HCT116 (cell line): ENCODE results near the gene NUP43. TPM values are rescaled to one million over a fixed set of nuclear protein-coding genes. Genes with fewer than 3 reads are reported as not detected.

ENCODE experiments used
- ATAC-seq: fragments of 200-7000 bp; cut with Tn5 transposase; 2 replicates; pipeline ENCODE4 v1.9.1; 2020; ENCODE audit warnings: mild to moderate bottlenecking, moderate library complexity
- BruUV-seq: library from RNA; stranded (reverse); fragments of 400-500 nt; replicated peaks from 2 replicates; lab custom pipeline; 2021; lab: Mats Ljungman, UMichigan
- CTCF ChIA-PET: fragments of 300-600 bp; sonication (Branson Sonifier 250); formaldehyde crosslinking; loops from one replicate; lab custom pipeline; 2021; ENCODE audit warnings: antibody characterized with exemption; lab: Charles Lee
- POLR2A ChIA-PET: fragments of 300-600, 350-600 bp; sonication (Branson Sonifier 250); formaldehyde crosslinking; loops from one replicate; lab custom pipeline; 2021; ENCODE audit warnings: antibody characterized with exemption; lab: Charles Lee
- RAD21 ChIA-PET, 2 experiments: fragments of 300-600 bp; sonication (Branson Sonifier 250); formaldehyde crosslinking; loops; one replicate each; lab custom pipeline; 2023; ENCODE audit warnings: low total read pairs in 2 of 2; ENCODE audit not compliant: uncharacterized antibody in 2 of 2, unreplicated experiment in 2 of 2, low non-redundant PET in 1 of 2; lab: Charles Lee
- DNase-seq: peaks from one replicate; pipeline ENCODE4 v3.0.0-alpha.2; 2010; ENCODE audit warnings: low read depth, low spot score
- H2AFZ ChIP-seq: fragments of 200-600 bp; shearing (Covaris generic), sonication (generic); 2 replicates; pipeline ENCODE4 v1.6.1; 2017; ENCODE audit warnings: low read depth, mixed run types, mixed read lengths, antibody characterized with exemption, low read length; ENCODE audit not compliant: poor library complexity, severe bottlenecking
- H3K27ac ChIP-seq: 2 replicates; pipeline ENCODE4 v1.5.1; 2012; ENCODE audit warnings: low read depth, low read length
- H3K27me3 ChIP-seq: fragments of 200-600 bp; sonication (generic); 2 replicates; pipeline ENCODE4 v1.6.1; 2016; ENCODE audit warnings: mixed run types, low read length, mixed read lengths; ENCODE audit not compliant: insufficient read depth
- H3K36me3 ChIP-seq, 2 experiments: fragments of 200-500 bp in 1 of 2; fragments of 200-600 bp in 1 of 2; sonication (Bioruptor generic) in 1 of 2; sonication (generic) in 1 of 2; 2 replicates each; pipeline versions ENCODE4 v1.5.1 to v1.6.1; 2014 to 2016; ENCODE audit warnings: low read length in 2 of 2, inconsistent platforms in 1 of 2, mixed read lengths in 1 of 2, mixed run types in 1 of 2; ENCODE audit not compliant: insufficient read depth in 2 of 2, control insufficient read depth in 1 of 2
- H3K4me1 ChIP-seq, 2 experiments: fragments of 200-600 bp in 1 of 2; sonication (generic) in 1 of 2; 2 replicates each; pipeline versions ENCODE4 v1.5.1 to v1.6.1; 2012 to 2017; ENCODE audit warnings: low read length in 2 of 2, inconsistent platforms in 1 of 2, mild to moderate bottlenecking in 1 of 2, mixed read lengths in 1 of 2, mixed run types in 1 of 2, moderate library complexity in 1 of 2; ENCODE audit not compliant: insufficient read depth in 2 of 2, control insufficient read depth in 1 of 2
- H3K4me2 ChIP-seq: fragments of 200-600 bp; sonication (generic); 2 replicates; pipeline ENCODE4 v1.6.1; 2017; ENCODE audit warnings: mixed run types, low read length, mixed read lengths
- H3K4me3 ChIP-seq, 2 experiments: fragments of 200-600 bp in 1 of 2; sonication (generic) in 1 of 2; replicated peaks in 1 of 2; 2 replicates each; pipeline ENCODE4 v1.5.1; 2011 to 2016; ENCODE audit warnings: low read length in 2 of 2, control low read depth in 1 of 2, low read depth in 1 of 2, mild to moderate bottlenecking in 1 of 2, mixed read lengths in 1 of 2, mixed run types in 1 of 2
- H3K79me2 ChIP-seq: fragments of 200-600 bp; sonication (generic); 2 replicates; pipeline ENCODE4 v1.6.1; 2017; ENCODE audit warnings: mild to moderate bottlenecking, mixed run types, low read length, moderate library complexity, mixed read lengths; ENCODE audit not compliant: insufficient read depth
- H3K9ac ChIP-seq: fragments of 200-600 bp; sonication (generic); 2 replicates; pipeline ENCODE4 v1.6.1; 2016; ENCODE audit warnings: low read length, mixed read lengths
- H3K9me2 ChIP-seq: fragments of 200-600 bp; sonication (generic), shearing (Covaris generic); 2 replicates; pipeline ENCODE4 v1.6.1; 2017; ENCODE audit warnings: mixed run types, mild to moderate bottlenecking, moderate library complexity; ENCODE audit not compliant: insufficient read depth
- H3K9me3 ChIP-seq, 2 experiments: fragments of 200-500 bp in 1 of 2; fragments of 200-600 bp in 1 of 2; sonication (Bioruptor generic) in 1 of 2; sonication (generic) in 1 of 2; 2 replicates each; pipeline ENCODE4 v1.6.1; 2014 to 2017; ENCODE audit warnings: low read length in 2 of 2, mixed read lengths in 2 of 2, inconsistent platforms in 1 of 2, low read depth in 1 of 2, mild to moderate bottlenecking in 1 of 2, mixed run types in 1 of 2, moderate library complexity in 1 of 2; ENCODE audit not compliant: control insufficient read depth in 1 of 2, insufficient read depth in 1 of 2
- H4K20me1 ChIP-seq: fragments of 200-600 bp; sonication (generic), shearing (Covaris generic); 2 replicates; pipeline ENCODE4 v1.6.1; 2017; ENCODE audit warnings: mixed run types, mild to moderate bottlenecking, moderate library complexity; ENCODE audit not compliant: insufficient read depth
- CBX3 ChIP-seq: IDR thresholded peaks from 2 replicates; pipeline ENCODE4 v1.6.1; 2012; ENCODE audit warnings: low read depth
- CEBPB ChIP-seq: IDR thresholded peaks from 2 replicates; pipeline ENCODE4 v1.6.1; 2012; ENCODE audit warnings: low read depth
- EGR1 ChIP-seq: IDR thresholded peaks from 2 replicates; pipeline ENCODE4 v1.6.1; 2012; ENCODE audit warnings: low read depth
- ELF1 ChIP-seq: IDR thresholded peaks from 2 replicates; pipeline ENCODE4 v1.6.1; 2012; ENCODE audit warnings: low read depth, borderline replicate concordance
- EZH2phosphoT487 ChIP-seq: fragments of 200-600 bp; IDR thresholded peaks from 2 replicates; pipeline ENCODE4 v1.6.1; 2018; ENCODE audit warnings: antibody characterized with exemption, borderline replicate concordance
- FOSL1 ChIP-seq: IDR thresholded peaks from 2 replicates; pipeline ENCODE4 v1.6.1; 2012; ENCODE audit warnings: low read depth
- JUND ChIP-seq: IDR thresholded peaks from 2 replicates; pipeline ENCODE4 v1.6.1; 2012
- POLR2A ChIP-seq: IDR thresholded peaks from 2 replicates; pipeline ENCODE4 v1.7.0; 2011; ENCODE audit warnings: borderline replicate concordance; ENCODE audit not compliant: insufficient read depth, insufficient read length; ENCODE audit errors: extremely low read depth
- POLR2AphosphoS5 ChIP-seq: IDR thresholded peaks from 2 replicates; pipeline ENCODE4 v1.6.1; 2011; ENCODE audit warnings: mild to moderate bottlenecking, low read depth, low read length, moderate library complexity
- RAD21 ChIP-seq: IDR thresholded peaks from 2 replicates; pipeline ENCODE4 v1.6.1; 2012; ENCODE audit warnings: low read depth, mild to moderate bottlenecking
- SIN3A ChIP-seq: IDR thresholded peaks from 2 replicates; pipeline ENCODE4 v1.6.1; 2012; ENCODE audit warnings: low read depth
- SP1 ChIP-seq: IDR thresholded peaks from 2 replicates; pipeline ENCODE4 v1.6.1; 2012; ENCODE audit warnings: low read depth
- SRF ChIP-seq: IDR thresholded peaks from 2 replicates; pipeline ENCODE4 v1.6.1; 2012; ENCODE audit warnings: low read depth
- TCF7L2 ChIP-seq: IDR thresholded peaks from 2 replicates; pipeline ENCODE4 v1.7.0; 2011; ENCODE audit warnings: borderline replicate concordance, inconsistent platforms; ENCODE audit not compliant: insufficient read depth, insufficient read length; ENCODE audit errors: extremely low read depth
- YY1 ChIP-seq: IDR thresholded peaks from 2 replicates; pipeline ENCODE4 v1.6.1; 2011; ENCODE audit warnings: low read length, low read depth, moderate library complexity, mild to moderate bottlenecking; ENCODE audit not compliant: insufficient replicate concordance; ENCODE audit errors: extremely low read depth
- ZFX ChIP-seq: fragments of 450-650 bp; IDR thresholded peaks from 2 replicates; pipeline ENCODE4 v1.6.1; 2017
- ZNF274 ChIP-seq: fragments of 200-500 bp; sonication (Bioruptor generic); IDR thresholded peaks from 2 replicates; pipeline ENCODE4 v1.6.1; 2014; ENCODE audit warnings: mild to moderate bottlenecking, low read depth, low read length, inconsistent platforms
- intact Hi-C: fragments of 100-400 bp; cut with micrococcal nuclease; formaldehyde crosslinking; loops from 2 replicates; pipeline ENCODE4 v1.10.0; 2022
- total RNA-seq: library from RNA; stranded (reverse); gene quantifications from one replicate; pipeline ENCODE4 v1.2.1, GENCODE V29; 2021; ENCODE audit not compliant: unreplicated experiment
- TF ChIP-seq, protein P1 (sequence below): IDR thresholded peaks from 2 replicates; pipeline ENCODE4 v1.6.1; 2011; ENCODE audit warnings: mild to moderate bottlenecking, low read length, moderate library complexity; ENCODE audit not compliant: insufficient replicate concordance; ENCODE audit errors: extremely low read depth
- TF ChIP-seq, protein P2 (sequence below), 3 experiments: fragments of 200-600 bp in 1 of 3; sonication (generic) in 1 of 3; IDR thresholded peaks in 2 of 3; conservative IDR thresholded peaks in 1 of 3; 2 replicates each; pipeline ENCODE4 v1.5.1; 2012 to 2017; ENCODE audit warnings: low read depth in 2 of 3, low read length in 2 of 3, antibody characterized with exemption in 1 of 3, borderline replicate concordance in 1 of 3, control low read depth in 1 of 3, mild to moderate bottlenecking in 1 of 3, mixed read lengths in 1 of 3, mixed run types in 1 of 3, moderate library complexity in 1 of 3; ENCODE audit not compliant: insufficient read depth in 1 of 3
- TF ChIP-seq, protein P3 (sequence below): IDR thresholded peaks from 2 replicates; pipeline ENCODE4 v1.6.1; 2012
- TF ChIP-seq, protein P4 (sequence below): IDR thresholded peaks from 2 replicates; pipeline ENCODE4 v1.6.1; 2012; ENCODE audit warnings: low read depth

The NUP43 gene
- total RNA-seq, 1 experiment from 2014 or later = 51.0 TPM

DNA sequence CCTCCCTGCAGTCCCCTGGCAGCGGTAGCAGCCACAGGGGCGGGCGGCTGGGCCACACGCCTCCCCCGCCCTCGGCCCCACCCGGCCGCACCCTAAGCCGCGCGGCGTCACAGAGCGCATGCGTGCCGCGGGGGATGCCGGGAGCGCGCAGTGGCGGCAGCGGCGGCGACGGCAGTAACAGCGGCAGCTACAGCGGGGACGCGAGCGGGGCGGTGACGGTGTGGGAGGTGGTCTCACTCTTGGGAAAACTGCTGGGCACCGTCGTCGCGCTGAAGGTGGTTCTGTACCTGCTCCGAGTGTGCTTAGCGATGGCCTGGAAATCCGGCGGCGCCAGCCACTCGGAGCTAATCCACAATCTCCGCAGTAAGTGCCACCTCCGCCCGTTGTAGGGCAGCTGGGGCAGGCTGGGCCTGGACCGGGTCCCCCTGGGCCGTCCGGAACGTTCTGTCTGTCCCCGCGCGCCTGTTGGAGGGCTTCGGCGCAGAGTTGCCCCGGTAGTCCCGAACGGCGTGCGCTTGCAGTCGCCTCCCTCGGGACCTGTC, 3.3 kb upstream of the NUP43 start, which contains the start of gene PCMT1:
Gene PCMT1 (plus strand): TSS at position 148 of the 542 bp plus-strand sequence. CDS start 161 bp downstream, at position 309.
- Histone ChIP-seq H2AFZ (no peak within 1 kb of the TSS), H3K79me2 (peaks cover 68% of the 10 kb centered on the region), H3K9me3 (no peaks in the 10 kb centered on the region), H3K27ac (peak within 1 kb of the TSS; percentile 94), H3K27me3 (no peaks in the 10 kb centered on the region), H3K36me3 (no peaks in the 10 kb centered on the region), H3K9ac (peak within 1 kb of the TSS; percentile 98), H3K4me3 (peak within 1 kb of the TSS; percentile 85 to 99), H4K20me1 (peaks cover 7% of the 10 kb centered on the region; the same call in 1 of the 2 replicates), H3K4me2 (peak within 1 kb of the TSS; percentile 91), H3K4me1 (peaks cover 17 to 28% of the 10 kb centered on the region in 2 experiments), H3K9me2 (no peaks in the 10 kb centered on the region)
- intact Hi-C loops = no loop called here
- ChIA-PET CTCF (no interaction called here), RAD21 (interaction anchor here in 1 of 2 experiments (0.7 kb wide), 1 partner anchor 47 kb away, joined by 3 read pairs; no protein-coding TSS in a partner anchor), POLR2A (interaction anchor here (0.7 kb wide), 1 partner anchor 216 kb away, joined by 3 read pairs; no protein-coding TSS in a partner anchor)
- TSS peak; percentile 48 for BruUV-seq
- ATAC-seq = peak; percentile 85
- peak; percentile 72 for DNase-seq
- TF ChIP-seq, protein P1, sequence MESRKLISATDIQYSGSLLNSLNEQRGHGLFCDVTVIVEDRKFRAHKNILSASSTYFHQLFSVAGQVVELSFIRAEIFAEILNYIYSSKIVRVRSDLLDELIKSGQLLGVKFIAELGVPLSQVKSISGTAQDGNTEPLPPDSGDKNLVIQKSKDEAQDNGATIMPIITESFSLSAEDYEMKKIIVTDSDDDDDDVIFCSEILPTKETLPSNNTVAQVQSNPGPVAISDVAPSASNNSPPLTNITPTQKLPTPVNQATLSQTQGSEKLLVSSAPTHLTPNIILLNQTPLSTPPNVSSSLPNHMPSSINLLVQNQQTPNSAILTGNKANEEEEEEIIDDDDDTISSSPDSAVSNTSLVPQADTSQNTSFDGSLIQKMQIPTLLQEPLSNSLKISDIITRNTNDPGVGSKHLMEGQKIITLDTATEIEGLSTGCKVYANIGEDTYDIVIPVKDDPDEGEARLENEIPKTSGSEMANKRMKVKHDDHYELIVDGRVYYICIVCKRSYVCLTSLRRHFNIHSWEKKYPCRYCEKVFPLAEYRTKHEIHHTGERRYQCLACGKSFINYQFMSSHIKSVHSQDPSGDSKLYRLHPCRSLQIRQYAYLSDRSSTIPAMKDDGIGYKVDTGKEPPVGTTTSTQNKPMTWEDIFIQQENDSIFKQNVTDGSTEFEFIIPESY = no peak
- TF ChIP-seq, protein P2, sequence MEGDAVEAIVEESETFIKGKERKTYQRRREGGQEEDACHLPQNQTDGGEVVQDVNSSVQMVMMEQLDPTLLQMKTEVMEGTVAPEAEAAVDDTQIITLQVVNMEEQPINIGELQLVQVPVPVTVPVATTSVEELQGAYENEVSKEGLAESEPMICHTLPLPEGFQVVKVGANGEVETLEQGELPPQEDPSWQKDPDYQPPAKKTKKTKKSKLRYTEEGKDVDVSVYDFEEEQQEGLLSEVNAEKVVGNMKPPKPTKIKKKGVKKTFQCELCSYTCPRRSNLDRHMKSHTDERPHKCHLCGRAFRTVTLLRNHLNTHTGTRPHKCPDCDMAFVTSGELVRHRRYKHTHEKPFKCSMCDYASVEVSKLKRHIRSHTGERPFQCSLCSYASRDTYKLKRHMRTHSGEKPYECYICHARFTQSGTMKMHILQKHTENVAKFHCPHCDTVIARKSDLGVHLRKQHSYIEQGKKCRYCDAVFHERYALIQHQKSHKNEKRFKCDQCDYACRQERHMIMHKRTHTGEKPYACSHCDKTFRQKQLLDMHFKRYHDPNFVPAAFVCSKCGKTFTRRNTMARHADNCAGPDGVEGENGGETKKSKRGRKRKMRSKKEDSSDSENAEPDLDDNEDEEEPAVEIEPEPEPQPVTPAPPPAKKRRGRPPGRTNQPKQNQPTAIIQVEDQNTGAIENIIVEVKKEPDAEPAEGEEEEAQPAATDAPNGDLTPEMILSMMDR (IDR thresholded peaks at IDR 0.05 in 2 of 3, conservative IDR thresholded peaks at IDR 0.05 in 1 of 3; ENCODE audit: borderline replicate concordance in 1 of 3, insufficient read depth in 1 of 3, low read depth in 2 of 3, low read length in 2 of 3) = no peak
- no peak for TF ChIP-seq SRF
- no peak for TF ChIP-seq CEBPB
- TF ChIP-seq SIN3A = peak; percentile 73
- TF ChIP-seq ZFX = peak; percentile 63; the same call in 1 of the 2 replicates
- peak; percentile 24 for TF ChIP-seq YY1
- TF ChIP-seq, protein P3, sequence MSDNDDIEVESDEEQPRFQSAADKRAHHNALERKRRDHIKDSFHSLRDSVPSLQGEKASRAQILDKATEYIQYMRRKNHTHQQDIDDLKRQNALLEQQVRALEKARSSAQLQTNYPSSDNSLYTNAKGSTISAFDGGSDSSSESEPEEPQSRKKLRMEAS = peak; percentile 70
- TF ChIP-seq EZH2phosphoT487 = no peak
- 0 out of 2 replicates have a peak, but pooled peaks have one; percentile 7 for TF ChIP-seq SP1
- TF ChIP-seq JUND = no peak
- TF ChIP-seq ELF1 = no peak
- TF ChIP-seq FOSL1 = no peak
- no peak for TF ChIP-seq ZNF274
- peak; percentile 90 for TF ChIP-seq POLR2AphosphoS5
- TF ChIP-seq, protein P4, sequence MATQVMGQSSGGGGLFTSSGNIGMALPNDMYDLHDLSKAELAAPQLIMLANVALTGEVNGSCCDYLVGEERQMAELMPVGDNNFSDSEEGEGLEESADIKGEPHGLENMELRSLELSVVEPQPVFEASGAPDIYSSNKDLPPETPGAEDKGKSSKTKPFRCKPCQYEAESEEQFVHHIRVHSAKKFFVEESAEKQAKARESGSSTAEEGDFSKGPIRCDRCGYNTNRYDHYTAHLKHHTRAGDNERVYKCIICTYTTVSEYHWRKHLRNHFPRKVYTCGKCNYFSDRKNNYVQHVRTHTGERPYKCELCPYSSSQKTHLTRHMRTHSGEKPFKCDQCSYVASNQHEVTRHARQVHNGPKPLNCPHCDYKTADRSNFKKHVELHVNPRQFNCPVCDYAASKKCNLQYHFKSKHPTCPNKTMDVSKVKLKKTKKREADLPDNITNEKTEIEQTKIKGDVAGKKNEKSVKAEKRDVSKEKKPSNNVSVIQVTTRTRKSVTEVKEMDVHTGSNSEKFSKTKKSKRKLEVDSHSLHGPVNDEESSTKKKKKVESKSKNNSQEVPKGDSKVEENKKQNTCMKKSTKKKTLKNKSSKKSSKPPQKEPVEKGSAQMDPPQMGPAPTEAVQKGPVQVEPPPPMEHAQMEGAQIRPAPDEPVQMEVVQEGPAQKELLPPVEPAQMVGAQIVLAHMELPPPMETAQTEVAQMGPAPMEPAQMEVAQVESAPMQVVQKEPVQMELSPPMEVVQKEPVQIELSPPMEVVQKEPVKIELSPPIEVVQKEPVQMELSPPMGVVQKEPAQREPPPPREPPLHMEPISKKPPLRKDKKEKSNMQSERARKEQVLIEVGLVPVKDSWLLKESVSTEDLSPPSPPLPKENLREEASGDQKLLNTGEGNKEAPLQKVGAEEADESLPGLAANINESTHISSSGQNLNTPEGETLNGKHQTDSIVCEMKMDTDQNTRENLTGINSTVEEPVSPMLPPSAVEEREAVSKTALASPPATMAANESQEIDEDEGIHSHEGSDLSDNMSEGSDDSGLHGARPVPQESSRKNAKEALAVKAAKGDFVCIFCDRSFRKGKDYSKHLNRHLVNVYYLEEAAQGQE = no peak
- no peak for TF ChIP-seq RAD21
- TF ChIP-seq TCF7L2 = no peak
- no peak for TF ChIP-seq EGR1
- peak; percentile 41 for TF ChIP-seq POLR2A
- TF ChIP-seq CBX3 = peak; percentile 33; the same call in 1 of the 2 replicates
